IMR-90 (cell line): ENCODE measurements around the gene FUT9. TPM values are rescaled to one million over a fixed set of nuclear protein-coding genes. Genes with fewer than 3 reads are reported as not detected.

ENCODE experiments used
- ATAC-seq: fragments of 200-7000 bp; cut with Tn5 transposase; 2 replicates; pipeline ENCODE4 v1.9.1; 2020; ENCODE audit warnings: low read depth, mild to moderate bottlenecking, moderate library complexity
- BruUV-seq: library from RNA; stranded (reverse); fragments of 400-500 nt; replicated peaks from 2 replicates; lab custom pipeline; 2021; lab: Mats Ljungman, UMichigan
- CTCF ChIA-PET: fragments of 300-600 bp; formaldehyde crosslinking; extraction: SDS; loops from one replicate; lab custom pipeline; 2021; ENCODE audit warnings: antibody characterized with exemption; lab: Yijun Ruan, JAX
- POLR2A ChIA-PET: fragments of 300-600 bp; sonication (Branson Sonifier 250); formaldehyde crosslinking; loops from one replicate; lab custom pipeline; 2022; ENCODE audit warnings: antibody characterized with exemption; ENCODE audit not compliant: unreplicated experiment; lab: Charles Lee
- DNase-seq: peaks from one replicate; pipeline ENCODE4 v3.0.0; 2013
- H2AFZ ChIP-seq: replicated peaks from 2 replicates; pipeline ENCODE3; 2013; ENCODE audit warnings: low read length, mild to moderate bottlenecking; ENCODE audit not compliant: poor library complexity
- H2AK5ac ChIP-seq: 2 replicates; pipeline ENCODE4 v1.6.1; 2013; ENCODE audit warnings: low read depth, low read length, inconsistent platforms
- H2AK9ac ChIP-seq: replicated peaks from 2 replicates; pipeline ENCODE3; 2013; ENCODE audit warnings: mild to moderate bottlenecking, low read depth, low read length, moderate library complexity; ENCODE audit not compliant: poor library complexity
- H2BK120ac ChIP-seq: 2 replicates; pipeline ENCODE4 v1.6.1; 2013; ENCODE audit warnings: low read depth, low read length, inconsistent platforms
- H2BK15ac ChIP-seq: 3 replicates; pipeline ENCODE4 v1.6.1; 2013; ENCODE audit warnings: low read depth, low read length, inconsistent platforms
- H2BK20ac ChIP-seq: 2 replicates; pipeline ENCODE4 v1.6.1; 2013; ENCODE audit warnings: low read depth, mild to moderate bottlenecking, inconsistent platforms, low read length, moderate library complexity
- H2BK5ac ChIP-seq: 2 replicates; pipeline ENCODE4 v1.6.1; 2013; ENCODE audit warnings: mild to moderate bottlenecking, low read depth, low read length, inconsistent platforms; ENCODE audit not compliant: poor library complexity, severe bottlenecking
- H3K14ac ChIP-seq: replicated peaks from 2 replicates; pipeline ENCODE4 v1.6.1; 2013; ENCODE audit warnings: low read depth, low read length, inconsistent platforms
- H3K18ac ChIP-seq: 2 replicates; pipeline ENCODE4 v1.6.1; 2013; ENCODE audit warnings: low read depth, low read length, control low read depth
- H3K23ac ChIP-seq: 2 replicates; pipeline ENCODE4 v1.6.1; 2013; ENCODE audit warnings: low read depth, low read length, inconsistent platforms
- H3K27ac ChIP-seq: 2 replicates; pipeline ENCODE4 v1.5.1; 2013; ENCODE audit warnings: mild to moderate bottlenecking, control low read depth, low read length; ENCODE audit not compliant: insufficient read depth
- H3K27me3 ChIP-seq: 2 replicates; pipeline ENCODE4 v1.6.1; 2013; ENCODE audit warnings: low read length; ENCODE audit not compliant: control insufficient read depth, insufficient read depth
- H3K36me3 ChIP-seq: 2 replicates; pipeline ENCODE4 v1.6.1; 2013; ENCODE audit warnings: low read length, mixed read lengths; ENCODE audit not compliant: control insufficient read depth, insufficient read depth
- H3K4ac ChIP-seq: 2 replicates; pipeline ENCODE4 v1.6.1; 2013; ENCODE audit warnings: low read depth, low read length, inconsistent platforms
- H3K4me1 ChIP-seq: 2 replicates; pipeline ENCODE4 v1.6.1; 2013; ENCODE audit warnings: low read length, mixed read lengths; ENCODE audit not compliant: control insufficient read depth, insufficient read depth
- H3K4me2 ChIP-seq: 2 replicates; pipeline ENCODE4 v1.6.1; 2013; ENCODE audit warnings: low read depth, mild to moderate bottlenecking, control low read depth, low read length, moderate library complexity
- H3K4me3 ChIP-seq: 2 replicates; pipeline ENCODE4 v1.5.1; 2013; ENCODE audit warnings: low read depth, mild to moderate bottlenecking, control low read depth, low read length, moderate library complexity; ENCODE audit not compliant: insufficient read depth
- H3K56ac ChIP-seq: 2 replicates; pipeline ENCODE4 v1.6.1; 2013; ENCODE audit warnings: low read length, inconsistent platforms; ENCODE audit not compliant: insufficient read depth; ENCODE audit errors: extremely low read depth
- H3K79me1 ChIP-seq, 2 experiments: 2 replicates each; pipeline ENCODE4 v1.6.1; 2013; ENCODE audit warnings: low read length in 2 of 2, inconsistent platforms in 1 of 2, low read depth in 1 of 2
- H3K9ac ChIP-seq: 2 replicates; pipeline ENCODE4 v1.6.1; 2013; ENCODE audit warnings: low read depth, low read length, control low read depth
- H3K9me1 ChIP-seq: 2 replicates; pipeline ENCODE4 v1.6.1; 2013; ENCODE audit warnings: low read length, inconsistent platforms; ENCODE audit not compliant: insufficient read depth
- H3K9me3 ChIP-seq: 2 replicates; pipeline ENCODE4 v1.6.1; 2013; ENCODE audit warnings: low read length; ENCODE audit not compliant: control insufficient read depth, insufficient read depth
- H4K20me1 ChIP-seq: 2 replicates; pipeline ENCODE4 v1.6.1; 2013; ENCODE audit warnings: low read length, inconsistent platforms; ENCODE audit not compliant: insufficient read depth
- H4K5ac ChIP-seq: 2 replicates; pipeline ENCODE4 v1.6.1; 2013; ENCODE audit warnings: mild to moderate bottlenecking, low read depth, low read length, control low read depth
- H4K8ac ChIP-seq, 2 experiments: 2 replicates each; pipeline ENCODE4 v1.6.1; 2013; ENCODE audit warnings: low read depth in 2 of 2, low read length in 2 of 2, control low read depth in 1 of 2, inconsistent platforms in 1 of 2
- H4K91ac ChIP-seq: 2 replicates; pipeline ENCODE4 v1.6.1; 2013; ENCODE audit warnings: low read depth, low read length, inconsistent platforms; ENCODE audit not compliant: insufficient read depth
- BHLHE40 ChIP-seq: fragments of 150-350 bp; IDR thresholded peaks from 2 replicates; pipeline ENCODE4 v1.6.1; 2016; ENCODE audit warnings: mild to moderate bottlenecking, low read depth, low read length
- CHD1 ChIP-seq: IDR thresholded peaks from 2 replicates; pipeline ENCODE4 v1.6.1; 2012; ENCODE audit warnings: low read depth, low read length, improper control_type of control experiment
- CTCF ChIP-seq: conservative IDR thresholded peaks from 2 replicates; pipeline ENCODE4 v1.5.1; 2012; ENCODE audit warnings: mild to moderate bottlenecking, low read depth, low read length, improper control_type of control experiment
- FOS ChIP-seq: fragments of 150-350 bp; IDR thresholded peaks from 2 replicates; pipeline ENCODE4 v1.6.1; 2016; ENCODE audit warnings: low read depth, low read length
- MAZ ChIP-seq: IDR thresholded peaks from 2 replicates; pipeline ENCODE4 v1.6.1; 2012; ENCODE audit warnings: low read depth, mild to moderate bottlenecking, low read length, improper control_type of control experiment, moderate library complexity, borderline replicate concordance
- MXI1 ChIP-seq: IDR thresholded peaks from 2 replicates; pipeline ENCODE4 v1.6.1; 2012; ENCODE audit warnings: low read depth, mild to moderate bottlenecking, low read length, moderate library complexity, borderline replicate concordance
- NFE2L2 ChIP-seq: fragments of 150-350 bp; IDR thresholded peaks from 2 replicates; pipeline ENCODE4 v1.6.1; 2016; ENCODE audit warnings: low read depth, mild to moderate bottlenecking, low read length
- POLR2A ChIP-seq: IDR thresholded peaks from 2 replicates; pipeline ENCODE4 v1.6.1; 2012; ENCODE audit warnings: mild to moderate bottlenecking, low read depth, low read length
- RAD21 ChIP-seq: IDR thresholded peaks from 2 replicates; pipeline ENCODE4 v1.6.1; 2012; ENCODE audit warnings: low read length, improper control_type of control experiment
- WGBS, 2 experiments: methylation state at CpG; one replicate each; pipeline versions ENCODE4 v1.1.5 to v1.1.7; 2013; ENCODE audit warnings: missing lambda C conversion rate in 2 of 2; ENCODE audit not compliant: insufficient read length in 1 of 2; ENCODE audit errors: extremely low coverage in 2 of 2; 5-methylcytosine and 5-hydroxymethylcytosine counted together
- dilution Hi-C: fragments of 300-500 bp; cut with HindIII; formaldehyde crosslinking; loops from one replicate; pipeline ENCODE4 v1.14.3; 2018; ENCODE audit warnings: low sequenced_read_pairs; ENCODE audit not compliant: unreplicated experiment
- in situ Hi-C: fragments of 300-500 bp; cut with MboI; formaldehyde crosslinking; loops from 3 replicates; pipeline ENCODE4 v1.14.3; 2019; ENCODE audit warnings: low sequenced_read_pairs, inconsistent platforms, mixed read lengths
- intact Hi-C: fragments of 100-400 bp; cut with micrococcal nuclease; formaldehyde crosslinking; loops from 2 replicates; pipeline ENCODE4 v1.10.0; 2022
- polyA plus RNA-seq, 3 experiments: library from polyadenylated mRNA; depleted of rRNA; stranded (reverse); fragments of >200 nt; gene quantifications; 2 replicates each; pipeline ENCODE4 v1.2.3, GENCODE V29; 2012; ENCODE audit warnings: low replicate concordance in 1 of 3
- total RNA-seq: library from RNA; depleted of rRNA; stranded (reverse); fragments of >200 nt; gene quantifications from 2 replicates; pipeline ENCODE4 v1.2.3, GENCODE V29; 2012

The FUT9 gene
- total and polyA plus RNA-seq, 2 of the 4 experiments (the other 2 are of a cell fraction) = under 0.01 TPM; not detected in 1

- Histone ChIP-seq H3K27ac (no peak overlapping the region), H2BK20ac (no peak overlapping the region), H3K23ac (no peak overlapping the region), H3K14ac (no peak overlapping the region), H4K91ac (no peak overlapping the region), H2BK15ac (no peak overlapping the region), H4K8ac (no peak overlapping the region), H3K4me1 (no peaks in the 10 kb centered on the region), H3K79me1 (no peaks in the 10 kb centered on the region), H3K9me3 (peaks cover 8% of the 10 kb centered on the region), H3K4me2 (no peak overlapping the region), H3K9me1 (no peaks in the 10 kb centered on the region), H3K56ac (no peak overlapping the region), H3K18ac (no peak overlapping the region), H3K36me3 (no peaks in the 10 kb centered on the region), H4K20me1 (no peaks in the 10 kb centered on the region), H3K4me3 (no peak overlapping the region), H2BK5ac (no peak overlapping the region), H2AK5ac (no peak overlapping the region), H2AFZ (no peak overlapping the region), H3K27me3 (no peaks in the 10 kb centered on the region), H4K5ac (no peak overlapping the region), H2BK120ac (no peak overlapping the region), H3K9ac (no peak overlapping the region), H3K4ac (no peak overlapping the region), H2AK9ac (no peak overlapping the region)
- intact Hi-C loops = no loop called here
- dilution Hi-C loops = no loop called here
- in situ Hi-C loops = no loop called here
- POLR2A ChIA-PET = no interaction called here
- DNase-seq = no peak
- WGBS, 2 experiments = no CpG with 5 or more reads among the region's 2 CpGs
- CTCF ChIA-PET = interaction anchor here (1.1 kb wide), 1 partner anchor 13 kb away, joined by 4 read pairs; no protein-coding TSS in a partner anchor
- no TSS peak for BruUV-seq
- TF ChIP-seq MAZ (no peak), BHLHE40 (no peak), CHD1 (no peak), RAD21 (no peak), MXI1 (no peak), POLR2A (no peak), NFE2L2 (no peak), FOS (no peak), CTCF (no peak)
- ATAC-seq = no peak
Measured at GRCh38 chr6:96171112-96171511, 155.3 kb downstream of the FUT9 start.
